ENCODE data around the gene NFE2L3. TPM values are rescaled to one million over a fixed set of nuclear protein-coding genes. Genes with fewer than 3 reads are reported as not detected.

NFE2L3 gene
- total RNA-seq, 1 donor from 2014 or later: 0.57 TPM

DNA sequence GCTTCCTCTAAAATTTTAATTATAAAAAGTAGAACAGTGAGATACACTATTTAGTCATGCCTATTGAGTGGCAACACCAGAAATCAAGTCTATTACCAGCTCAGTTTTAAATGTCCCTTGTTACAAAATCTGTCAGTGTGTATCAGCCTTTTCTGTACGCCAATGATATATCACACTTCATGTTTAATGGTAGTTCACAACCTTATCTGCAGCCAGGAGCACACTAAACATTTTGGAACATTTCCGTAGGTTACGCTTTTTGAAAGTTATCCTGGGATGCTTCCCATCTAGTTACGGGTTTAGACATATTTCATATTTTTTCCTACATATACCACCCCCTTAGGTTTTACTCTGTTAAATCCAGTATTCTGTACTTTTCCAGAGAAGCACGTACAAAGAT lies 43.2 kb downstream of the NFE2L3 start:
- intact Hi-C loops (cut with DNase I): no loop called here
- DNase-seq (ENCODE audit: low spot score): no peak

DNA sequence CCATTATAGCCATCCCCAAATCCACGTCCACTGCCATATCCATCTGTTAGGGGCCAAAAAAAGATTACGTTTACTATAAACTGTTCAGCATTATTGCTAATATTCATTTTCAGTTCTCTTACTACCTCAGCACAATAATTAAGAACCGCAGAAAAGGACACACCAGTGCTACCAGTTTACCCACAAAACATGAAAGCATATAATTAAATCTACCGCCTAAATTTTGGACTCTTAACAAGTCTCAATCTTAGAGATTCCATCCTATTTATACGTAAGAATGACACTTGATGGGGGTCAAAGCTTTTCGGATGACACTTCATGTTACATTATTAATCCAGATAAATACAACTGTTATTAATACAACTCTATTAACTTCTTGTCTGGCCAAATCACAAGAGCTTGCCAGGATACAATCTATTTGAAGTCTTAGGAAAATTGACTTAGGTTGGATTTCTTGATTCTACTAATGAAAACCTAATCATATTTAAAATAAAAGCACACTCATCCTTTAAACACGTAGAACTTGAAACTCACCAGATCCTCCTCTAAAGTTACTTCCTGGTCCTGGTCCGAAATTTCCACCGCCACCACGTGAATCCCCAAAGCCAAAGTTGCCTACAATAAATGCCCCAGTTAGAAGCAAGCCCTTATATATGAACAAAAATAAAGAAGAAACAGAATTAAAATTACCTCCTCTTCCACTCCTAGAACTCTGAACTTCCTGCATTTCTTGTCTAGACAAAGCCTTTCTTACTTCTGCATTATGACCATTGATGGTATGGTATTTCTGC lies 44.1 kb downstream of the NFE2L3 start:
- intact Hi-C loops (cut with DNase I): no loop called here
- DNase-seq (ENCODE audit: low spot score): no peak

DNA sequence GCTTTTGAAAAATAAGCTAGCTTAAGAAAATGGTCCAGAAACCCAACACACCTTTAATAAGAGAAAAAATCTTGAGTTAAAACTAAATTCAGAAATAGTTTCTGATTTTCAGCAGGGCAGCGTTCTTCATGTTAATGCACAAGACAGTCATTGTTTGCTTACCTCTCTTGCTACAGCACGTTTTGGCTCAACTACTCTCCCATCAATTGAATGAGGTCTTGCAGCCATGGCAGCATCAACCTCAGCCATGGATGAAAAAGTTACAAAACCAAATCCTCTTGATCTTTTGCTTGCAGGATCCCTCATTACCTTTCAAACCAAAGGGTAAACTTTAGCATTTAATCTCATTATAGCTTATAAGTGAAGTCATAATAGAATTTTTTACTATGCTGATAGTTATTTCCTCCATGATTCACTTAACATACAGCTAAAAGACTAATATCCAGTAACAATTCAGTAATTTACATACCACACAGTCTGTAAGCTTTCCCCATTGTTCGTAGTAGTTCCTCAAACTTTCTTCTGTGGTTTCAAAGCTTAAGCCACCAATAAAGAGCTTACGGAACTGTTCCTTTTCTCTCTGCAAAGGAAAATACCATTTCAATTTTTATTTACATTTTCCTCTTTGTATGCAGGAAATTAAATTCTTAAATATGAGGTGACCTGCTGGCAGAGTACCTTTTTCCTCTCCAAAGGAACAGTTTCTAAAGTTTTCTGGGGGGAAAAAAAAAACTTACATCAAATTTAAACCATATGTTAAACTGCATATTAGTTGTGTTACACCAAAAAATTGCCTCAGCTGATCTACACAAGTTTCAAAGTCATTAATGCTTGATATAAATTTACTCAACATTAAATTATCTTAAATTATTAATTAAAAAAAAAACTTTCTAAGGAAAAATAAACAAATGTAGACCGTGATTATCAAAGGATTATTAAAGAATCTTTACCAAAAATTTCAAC lies 45.4 kb downstream of the NFE2L3 start:
- intact Hi-C loops (cut with DNase I): no loop called here
- no peak for DNase-seq (ENCODE audit: low spot score)

DNA sequence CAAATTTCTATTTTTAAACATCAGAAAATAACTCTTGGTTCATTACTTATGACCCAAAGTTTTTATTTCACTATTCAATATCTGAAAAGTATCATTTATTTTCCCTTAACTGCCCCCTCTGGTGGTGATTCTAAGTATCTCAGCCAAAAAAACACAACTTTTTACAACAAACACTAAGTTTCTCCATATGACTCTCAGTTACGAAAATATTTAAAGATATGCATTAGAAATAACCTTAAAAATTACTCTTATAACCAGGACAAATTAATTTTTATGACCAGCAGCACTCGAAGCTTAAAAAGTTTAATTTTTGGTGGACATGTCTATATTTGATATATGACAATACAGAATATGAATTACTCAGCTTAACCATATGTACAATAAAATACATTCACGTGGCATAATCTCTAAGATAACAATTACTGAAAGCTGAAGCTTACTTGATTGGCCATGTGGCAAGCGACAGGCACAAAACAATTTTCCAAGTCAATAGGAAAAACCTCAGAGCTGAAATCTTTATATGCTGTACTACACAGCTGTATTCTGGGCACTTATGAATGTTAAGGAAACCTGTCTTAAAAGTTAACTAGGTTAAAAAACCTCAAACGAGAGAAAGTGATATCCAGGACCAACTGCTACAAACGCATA lies 46.3 kb downstream of the NFE2L3 start:
- DNase-seq (ENCODE audit: low spot score): no peak
- intact Hi-C loops (cut with DNase I): no loop called here

DNA sequence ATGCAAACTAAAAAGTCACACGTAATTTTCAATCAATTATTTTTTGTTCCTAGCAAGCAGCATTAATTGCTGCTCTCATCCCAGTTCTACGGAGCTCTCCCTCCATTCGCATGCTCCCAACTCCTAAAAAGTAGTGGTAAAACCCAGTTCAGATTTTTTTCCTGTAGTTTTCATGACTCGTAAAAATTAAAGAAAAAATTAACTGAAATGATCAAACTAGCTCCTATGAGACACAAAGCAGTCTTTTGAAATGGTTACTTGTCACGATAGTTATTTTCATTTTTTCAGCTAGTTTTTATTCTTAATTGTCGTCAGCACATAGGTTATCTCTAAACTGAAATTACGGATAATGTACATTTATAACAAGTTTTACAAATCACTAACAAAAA lies 46.8 kb downstream of the NFE2L3 start:
- no peak for DNase-seq (ENCODE audit: low spot score)
- intact Hi-C loops (cut with DNase I): no loop called here

DNA sequence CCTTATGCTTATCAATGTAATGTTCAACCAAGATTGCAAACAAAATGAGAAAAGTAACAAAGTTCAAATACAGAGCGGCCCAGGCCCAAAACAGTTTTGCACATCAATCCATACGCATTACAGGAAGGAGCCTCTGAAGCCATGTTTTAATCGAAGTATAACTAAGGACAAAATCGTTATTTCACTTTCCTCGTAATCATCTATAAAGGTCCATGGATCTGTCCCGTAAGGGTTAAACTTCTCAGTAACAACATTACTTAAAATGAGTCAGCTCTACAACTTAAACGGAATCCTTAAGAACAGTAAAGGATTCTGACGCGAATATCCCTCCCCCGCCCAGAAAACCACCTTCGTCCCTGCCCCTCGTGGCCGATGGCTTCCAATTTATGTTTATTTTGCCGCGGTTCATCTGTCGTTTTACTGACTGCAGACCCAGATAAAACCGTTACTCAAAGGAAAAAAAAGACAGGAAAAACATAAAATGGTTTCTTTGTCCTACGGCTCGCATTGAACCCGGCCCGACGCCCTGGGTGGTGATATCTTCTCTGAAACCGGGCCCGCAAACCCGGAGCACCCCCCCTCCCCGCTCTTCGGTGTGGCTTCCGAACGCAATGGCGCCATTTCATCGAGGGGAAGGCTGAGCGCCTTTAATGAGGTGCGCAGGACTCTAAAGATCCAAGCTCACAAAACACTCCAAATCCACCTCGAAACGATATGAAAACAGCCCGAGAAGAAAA lies 47.5 kb downstream of the NFE2L3 start:
- intact Hi-C loops (cut with DNase I): loop anchor here (5.0 to 10.0 kb wide), 2 partner anchors 663 to 905 kb away; partner anchors contain the start of genes HOXA2 and SKAP2
- DNase-seq (ENCODE audit: low spot score): peak; percentile 83

DNA sequence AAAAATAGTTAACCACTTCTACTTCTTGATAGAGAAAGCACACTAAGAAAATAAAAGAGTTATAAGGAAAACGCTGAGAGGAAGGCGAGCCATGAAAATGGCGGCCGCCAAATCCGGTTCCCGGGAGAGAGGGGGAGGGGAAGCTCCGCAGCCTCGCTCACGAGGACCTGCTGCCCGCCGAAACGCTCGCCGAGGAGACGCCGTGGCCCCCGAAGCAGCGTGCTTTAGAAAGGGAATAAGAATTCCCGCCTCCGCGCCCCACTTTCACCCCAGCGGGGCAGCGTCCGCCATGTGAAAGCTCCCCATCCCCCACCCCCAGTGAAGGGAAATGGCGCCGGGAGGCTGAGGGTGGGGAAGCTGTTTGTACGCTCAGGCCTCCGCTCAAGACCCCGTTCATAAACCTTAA lies 48.0 kb downstream of the NFE2L3 start:
- intact Hi-C loops (cut with DNase I): loop anchor here (5.0 to 10.0 kb wide), 2 partner anchors 662 to 905 kb away; partner anchors contain the start of genes HOXA2 and SKAP2
- peak; percentile 86 for DNase-seq (ENCODE audit: low spot score)

DNA sequence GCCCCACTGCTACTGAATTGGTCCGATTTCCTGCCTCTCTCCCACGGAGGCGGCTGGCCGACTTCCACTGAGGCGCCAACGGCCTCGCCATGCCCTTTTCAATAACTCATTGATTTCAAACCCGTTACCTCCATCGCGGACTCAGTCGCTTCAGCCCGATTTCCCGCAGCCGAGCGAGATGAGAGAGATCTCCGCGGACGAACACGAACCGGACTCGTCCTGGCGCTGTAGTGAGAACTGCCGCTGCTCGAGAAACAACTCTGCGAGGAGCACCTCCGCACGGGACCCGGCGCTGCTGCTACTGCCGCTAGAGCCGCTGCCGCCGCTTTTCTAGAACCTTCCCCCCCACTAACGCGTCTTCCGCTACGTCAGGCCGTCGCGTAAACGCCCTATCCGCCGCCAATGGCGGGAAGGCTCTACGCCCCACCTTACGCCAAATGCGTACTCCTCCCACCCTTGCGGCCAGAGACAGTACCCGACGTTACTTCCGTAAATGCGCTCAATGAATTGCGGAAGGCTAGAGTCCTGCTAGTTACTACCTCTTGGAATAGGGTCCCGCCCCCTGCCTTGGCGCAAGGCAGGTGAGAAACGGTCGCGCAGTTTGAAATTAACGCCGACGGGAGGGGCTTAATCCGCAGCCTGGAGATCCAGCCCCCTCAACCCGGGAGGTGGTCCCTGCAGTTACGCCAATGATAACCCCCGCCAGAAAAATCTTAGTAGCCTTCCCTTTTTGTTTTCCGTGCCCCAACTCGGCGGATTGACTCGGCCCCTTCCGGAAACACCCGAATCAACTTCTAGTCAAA lies 48.6 kb downstream of the NFE2L3 start, which contains the start of gene HNRNPA2B1:
TSS of gene HNRNPA2B1 (minus strand) at position 303 of the 803 bp plus-strand sequence. CDS start at position 134, 169 bp downstream.
- DNase-seq (ENCODE audit: low spot score): peak; percentile 98
- intact Hi-C loops (cut with DNase I): loop anchor here (5.0 to 10.0 kb wide), 2 partner anchors 662 to 904 kb away; partner anchors contain the start of genes HOXA2 and SKAP2

DNA sequence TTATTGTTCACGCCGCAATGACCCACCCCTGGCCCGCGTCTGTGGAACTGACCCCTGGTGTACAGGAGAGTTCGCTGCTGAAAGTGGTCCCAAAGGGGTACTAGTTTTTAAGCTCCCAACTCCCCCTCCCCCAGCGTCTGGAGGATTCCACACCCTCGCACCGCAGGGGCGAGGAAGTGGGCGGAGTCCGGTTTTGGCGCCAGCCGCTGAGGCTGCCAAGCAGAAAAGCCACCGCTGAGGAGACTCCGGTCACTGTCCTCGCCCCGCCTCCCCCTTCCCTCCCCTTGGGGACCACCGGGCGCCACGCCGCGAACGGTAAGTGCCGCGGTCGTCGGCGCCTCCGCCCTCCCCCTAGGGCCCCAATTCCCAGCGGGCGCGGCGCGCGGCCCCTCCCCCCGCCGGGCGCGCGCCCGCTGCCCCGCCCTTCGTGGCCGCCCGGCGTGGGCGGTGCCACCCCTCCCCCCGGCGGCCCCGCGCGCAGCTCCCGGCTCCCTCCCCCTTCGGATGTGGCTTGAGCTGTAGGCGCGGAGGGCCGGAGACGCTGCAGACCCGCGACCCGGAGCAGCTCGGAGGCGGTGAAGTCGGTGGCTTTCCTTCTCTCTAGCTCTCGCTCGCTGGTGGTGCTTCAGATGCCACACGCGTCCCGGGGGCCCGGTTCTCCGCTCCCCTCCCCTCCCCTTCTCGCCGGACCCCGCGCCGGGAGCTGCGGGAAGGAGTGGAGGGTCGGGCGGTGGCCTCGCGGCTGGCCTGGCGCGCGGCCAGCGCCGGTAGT lies 49.4 kb downstream of the NFE2L3 start, which contains the start of gene CBX3:
TSS of gene CBX3 (plus strand) at position 499 of the 772 bp plus-strand sequence. CDS start 1,254 bp downstream, outside the sequence.
- DNase-seq (ENCODE audit: low spot score): peak; percentile 96
- intact Hi-C loops (cut with DNase I): loop anchor here (5.0 to 10.0 kb wide), 2 partner anchors 661 to 903 kb away; partner anchors contain the start of genes HOXA2 and SKAP2

DNA sequence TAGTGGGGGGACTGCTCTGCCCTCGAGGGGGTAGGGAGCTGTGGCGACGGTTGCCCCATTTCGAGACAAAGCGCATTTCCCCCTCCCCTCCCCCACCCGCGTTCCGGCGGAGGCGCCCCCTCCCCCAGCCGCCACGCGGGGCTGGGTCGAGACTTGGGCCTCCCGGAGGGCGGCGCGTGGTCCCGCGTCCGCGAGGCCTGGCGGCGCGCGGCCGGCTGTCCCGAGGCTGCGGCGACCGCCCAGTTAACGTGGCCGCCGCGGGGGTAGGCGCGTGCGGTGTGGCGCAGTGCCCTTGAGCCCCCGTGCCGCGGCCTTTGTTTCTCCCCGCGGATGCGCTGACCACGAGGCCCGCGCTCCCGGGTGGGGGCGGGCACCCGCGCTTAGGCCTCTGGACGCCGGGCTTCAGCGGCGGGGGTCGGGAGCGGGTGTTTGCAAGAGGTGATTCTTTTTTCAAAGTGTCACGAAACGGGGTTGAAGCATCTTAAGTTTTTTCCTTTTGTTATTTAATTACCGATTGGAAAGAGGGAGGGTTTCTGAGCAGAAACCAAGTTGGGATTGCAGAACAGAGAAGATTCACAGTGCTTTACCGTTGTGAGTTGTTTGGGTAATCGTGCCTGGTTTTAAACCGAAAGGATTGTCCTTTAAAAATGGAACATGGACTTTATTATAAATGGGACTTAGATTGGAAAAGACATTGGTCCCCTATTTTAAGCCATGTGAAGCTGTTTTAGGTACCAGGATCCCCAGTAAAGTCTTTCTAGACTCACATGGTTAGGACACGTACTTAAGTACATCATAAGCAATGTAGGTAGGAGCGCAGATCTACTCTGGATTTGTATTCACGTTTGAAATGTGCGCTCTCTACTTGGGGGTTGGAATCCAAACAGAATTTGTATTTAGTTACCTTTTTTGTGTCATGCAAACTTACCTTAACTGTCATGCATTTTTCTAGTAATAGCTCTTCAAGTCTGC lies 50.3 kb downstream of the NFE2L3 start:
- intact Hi-C loops (cut with DNase I): loop anchor here (5.0 to 10.0 kb wide), 2 partner anchors 660 to 902 kb away; partner anchors contain the start of genes HOXA2 and SKAP2
- DNase-seq (ENCODE audit: low spot score): no peak

DNA sequence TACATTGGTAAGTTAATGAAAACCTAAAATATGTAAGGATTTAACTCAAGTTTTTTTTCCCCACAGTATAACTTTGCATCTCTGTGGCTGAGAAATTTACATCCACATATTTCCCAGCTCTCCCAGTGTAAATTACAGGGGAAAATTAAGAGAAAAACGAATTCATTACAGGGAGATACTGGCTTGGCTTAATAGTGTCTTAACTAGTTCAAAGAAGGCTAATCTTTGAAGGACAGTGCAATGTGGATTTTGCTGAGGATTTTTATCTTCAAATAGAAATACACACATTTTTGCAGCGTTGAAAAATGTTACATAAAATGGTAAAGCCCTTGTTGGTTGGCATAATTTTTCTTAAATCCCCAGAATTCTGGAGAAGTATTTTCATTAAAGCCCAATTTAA lies 51.0 kb downstream of the NFE2L3 start:
- no peak for DNase-seq (ENCODE audit: low spot score)
- intact Hi-C loops (cut with DNase I): loop anchor here (5.0 to 10.0 kb wide), 2 partner anchors 659 to 902 kb away; partner anchors contain the start of genes HOXA2 and SKAP2

DNA sequence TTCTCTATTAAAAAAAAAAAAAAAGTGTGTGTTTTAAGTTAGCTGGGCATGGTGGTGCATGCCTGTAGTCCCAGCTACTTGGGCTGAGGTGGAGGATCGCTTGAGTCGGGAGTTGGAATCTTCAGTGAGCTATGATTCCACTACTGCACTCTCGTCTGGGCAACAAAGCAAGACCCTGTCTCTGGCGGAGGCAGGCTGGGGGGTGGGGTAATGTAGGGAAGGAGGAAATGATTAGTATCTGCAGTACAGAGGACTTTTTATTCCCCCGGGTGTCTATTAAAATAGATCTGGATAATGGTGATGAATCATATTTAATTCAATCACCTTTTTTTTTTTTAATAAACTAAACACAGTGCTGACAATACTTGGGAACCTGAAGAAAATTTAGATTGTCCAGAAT lies 56.0 kb downstream of the NFE2L3 start:
- DNase-seq (ENCODE audit: low spot score): no peak
- intact Hi-C loops (cut with DNase I): loop anchor here (10.0 kb wide), 1 partner anchor 897 kb away; the partner anchor contains the start of gene HOXA2

DNA sequence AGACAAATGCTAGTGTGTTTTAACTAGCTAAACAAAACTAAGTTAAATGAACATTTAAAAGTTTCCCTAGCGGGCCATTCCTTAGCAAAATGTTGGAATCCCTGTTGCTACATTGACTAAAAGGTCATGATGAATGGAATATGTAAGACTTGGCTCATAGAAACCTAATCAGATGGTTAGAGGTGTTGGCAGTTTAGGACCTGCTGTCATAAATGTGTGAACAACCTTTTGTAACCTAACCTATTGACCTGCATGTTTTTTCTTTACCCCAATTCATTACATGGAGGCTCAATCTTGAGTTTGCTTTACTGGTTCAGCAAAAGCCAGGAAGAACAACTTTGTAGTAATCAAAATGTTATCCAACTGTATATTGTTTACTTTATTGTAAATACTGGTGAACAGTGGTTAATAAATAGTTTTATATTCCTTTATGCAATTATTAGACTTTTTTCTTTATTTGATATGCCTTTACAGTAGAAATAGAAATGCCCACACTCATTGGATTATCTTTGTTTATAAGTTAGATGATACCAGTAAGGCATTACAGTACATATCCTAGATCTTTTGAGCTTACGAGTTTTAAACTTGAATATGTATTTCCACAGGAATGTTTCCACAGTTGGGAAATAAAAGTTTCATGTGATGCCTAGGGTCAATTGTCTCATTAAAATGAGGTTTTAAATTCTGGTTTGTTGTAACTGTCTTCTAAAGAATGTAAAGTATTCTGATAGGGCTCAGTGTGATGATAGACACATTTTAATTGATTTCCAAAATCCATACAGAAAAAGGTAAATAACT lies 61.1 kb downstream of the NFE2L3 start:
- no peak for DNase-seq (ENCODE audit: low spot score)
- intact Hi-C loops (cut with DNase I): no loop called here

DNA sequence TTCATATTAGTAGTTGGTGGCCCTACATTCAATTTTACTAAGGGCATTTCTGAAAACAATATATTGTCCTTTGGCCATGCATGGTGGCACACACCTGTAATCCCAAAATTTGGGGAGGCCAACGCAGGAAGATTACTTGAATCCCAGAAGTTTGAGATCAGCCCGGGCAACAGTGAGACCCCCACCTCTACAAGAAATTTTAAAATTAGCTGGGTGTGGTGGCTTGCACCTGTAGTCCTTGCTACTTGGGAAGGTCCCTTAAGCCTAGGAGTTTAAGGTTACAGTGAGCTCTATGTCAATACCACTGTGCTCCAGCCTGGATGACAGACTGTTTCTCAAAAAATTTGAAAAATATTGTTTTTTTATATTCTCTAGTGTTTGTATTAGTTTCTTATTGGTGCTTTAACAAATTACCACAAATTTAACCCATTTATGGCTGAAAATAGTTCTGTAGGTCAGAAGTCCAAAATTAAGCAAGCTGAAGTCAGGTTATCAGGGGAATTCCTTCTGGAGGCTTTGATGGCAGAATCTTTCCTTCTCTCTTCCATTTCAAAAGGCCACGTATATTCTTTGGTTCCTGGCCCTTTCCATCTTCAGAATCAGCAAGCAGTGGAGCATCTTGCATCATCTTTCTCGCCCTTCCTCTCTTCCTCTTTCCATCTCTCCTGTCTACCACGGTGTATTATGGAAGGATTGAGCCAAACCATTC lies 62.0 kb downstream of the NFE2L3 start:
- intact Hi-C loops (cut with DNase I): no loop called here
- no peak for DNase-seq (ENCODE audit: low spot score)

Data from cardiac septum (tissue), 1 donor.